ENCODE results near the gene SPATA20. TPM values are rescaled to one million over a fixed set of nuclear protein-coding genes. Genes with fewer than 3 reads are reported as not detected.

SPATA20 gene
- total and polyA plus RNA-seq, 2 donors (not counting 3 experiments of a cell fraction or from before 2014, with no cell fraction given) = 42.3 to 51.5 TPM

- BruUV-seq (replicated peaks) = no TSS peak
- Histone ChIP-seq H3K36me3 (ENCODE audit: control insufficient read depth in 2 of 2, extremely low read depth in 1 of 2, insufficient read depth in 2 of 2, low read length in 2 of 2) (peaks cover 0 to 2% of the 10 kb centered on the region in 2 experiments), H3K9me1 (replicated peaks; ENCODE audit: control insufficient read depth, extremely low read depth, insufficient read depth, low read length) (no peaks in the 10 kb centered on the region), H3K27me3 (ENCODE audit: control insufficient read depth in 2 of 2, insufficient read depth in 2 of 2, low read length in 2 of 2) (no peaks in the 10 kb centered on the region), H3K4me1 (ENCODE audit: control insufficient read depth, extremely low read depth, insufficient read depth, low read length) (peaks cover 7% of the 10 kb centered on the region), H3K27ac (ENCODE audit: insufficient read depth, low read depth, low read length) (no peak overlapping the region), H3K9ac (replicated peaks; ENCODE audit: extremely low read depth, insufficient read depth, low read length) (no peak overlapping the region), H4K20me1 (replicated peaks; ENCODE audit: control insufficient read depth, extremely low read depth, insufficient read depth, low read length) (no peaks in the 10 kb centered on the region), H3K79me2 (ENCODE audit: control insufficient read depth, insufficient read depth, low read length) (no peaks in the 10 kb centered on the region), H2AFZ (ENCODE audit: low read depth, low read length) (no peak overlapping the region), H3K9me3 (replicated peaks; ENCODE audit: control insufficient read depth, insufficient read depth, low read length) (no peaks in the 10 kb centered on the region), H3K4me3 (replicated peaks in 1 of 3; ENCODE audit: insufficient read depth in 1 of 3, low read depth in 1 of 3, low read length in 3 of 3) (no peak overlapping the region), H3K4me2 (ENCODE audit: insufficient read depth, low read length) (no peak overlapping the region)
- dilution Hi-C loops (cut with MboI; ENCODE audit: extremely low pct_ligation_motif_present, low sequenced_read_pairs) (no loop called here), intact Hi-C loops (cut with micrococcal nuclease) (loop anchor here (5.0 to 10.0 kb wide), 2 partner anchors 408 to 606 kb away; partner anchors contain the start of gene NME1)
- DNase-seq (ENCODE audit: low read depth, low spot score) = no peak
- CTCF ChIA-PET = interaction anchor here (0.6 to 8.4 kb wide), 6 partner anchors 14 to 169 kb away, joined by 4 to 398 read pairs (median 22); no protein-coding TSS in a partner anchor
- FAIRE-seq = no peak
- POLR2A ChIA-PET = no interaction called here
- no peak for TF ChIP-seq POLR2AphosphoS5 (IDR thresholded peaks at IDR 0.05; ENCODE audit: insufficient read depth, low read depth, low read length)
- no peak for TF ChIP-seq EZH2 (IDR thresholded peaks at IDR 0.05; ENCODE audit: borderline replicate concordance, low read depth, low read length, severe bottlenecking)
- TF ChIP-seq MYC (IDR thresholded peaks at IDR 0.05; ENCODE audit: low read depth, low read length) = no peak
- no peak for TF ChIP-seq JUN (IDR thresholded peaks at IDR 0.05; ENCODE audit: borderline replicate concordance, insufficient read depth, insufficient read length, low read depth)
- no peak for TF ChIP-seq FOS (IDR thresholded peaks at IDR 0.05; ENCODE audit: borderline replicate concordance, insufficient read depth, low read length)
- no peak for TF ChIP-seq GATA2 (IDR thresholded peaks at IDR 0.05; ENCODE audit: insufficient read depth, insufficient read length, low read depth, low read length)
- no peak for TF ChIP-seq MAX (IDR thresholded peaks at IDR 0.05; ENCODE audit: insufficient read depth, insufficient read length)
- no peak for TF ChIP-seq POLR2A (IDR thresholded peaks at IDR 0.05; ENCODE audit: low read depth, low read length)
- TF ChIP-seq CTCF (IDR thresholded peaks at IDR 0.05; ENCODE audit: extremely low read depth in 1 of 2, insufficient read depth in 1 of 2, low read depth in 1 of 2, low read length in 2 of 2) = no peak
Observed at GRCh38 chr17:50548831-50549230, 1.9 kb downstream of the SPATA20 start.

All from endothelial cell of umbilical vein (primary cell).